ENCODE data around the gene SESTD1.

DNA sequence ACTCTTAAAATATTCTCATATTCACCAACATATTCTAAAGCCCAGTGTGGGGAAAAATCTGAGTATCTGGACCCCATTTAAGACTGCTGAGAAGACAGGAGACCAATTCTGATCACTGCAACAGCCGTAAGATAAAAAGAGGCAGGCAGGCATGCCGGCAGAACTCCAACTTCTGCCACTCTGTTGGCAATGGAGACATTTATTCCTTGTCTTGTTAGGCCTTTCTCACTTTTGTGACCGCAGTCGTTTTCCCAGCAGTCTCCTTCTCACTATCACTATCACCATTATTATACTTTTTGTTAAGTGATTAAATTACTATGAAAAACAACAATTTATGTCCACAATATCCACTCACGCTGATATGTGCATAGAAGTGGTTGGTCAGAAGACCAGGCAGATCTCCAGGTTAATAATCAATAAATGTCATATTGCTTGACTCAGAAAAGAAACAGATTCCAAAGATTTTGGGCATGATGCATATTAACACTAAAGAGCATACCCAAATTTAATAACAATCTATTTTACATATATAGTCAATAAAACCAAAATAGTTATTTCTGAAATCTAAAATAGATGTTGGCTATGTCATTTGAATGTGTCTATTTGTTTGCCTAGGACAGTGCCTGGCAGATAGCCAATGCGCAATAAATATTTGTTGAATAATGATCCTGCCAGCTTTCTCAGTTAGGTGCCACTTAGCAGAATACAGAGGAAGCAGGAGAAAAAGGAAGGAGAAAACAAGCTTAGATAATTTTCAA lies 38.2 kb downstream of the SESTD1 start:
- no peak for TF ChIP-seq CREB1 (CRISPR knock-in tag; IDR thresholded peaks at IDR 0.05; ENCODE audit: low read depth)
- TF ChIP-seq CTCF (conservative IDR thresholded peaks at IDR 0.05; ENCODE audit: low read depth in 2 of 2) = no peak
- TF ChIP-seq JUNB (IDR thresholded peaks at IDR 0.05; ENCODE audit: unreplicated experiment) = no peak
- no peak for TF ChIP-seq EZH2 (IDR thresholded peaks at IDR 0.05; ENCODE audit: low read depth, unreplicated experiment)
- TF ChIP-seq POLR2AphosphoS5 (IDR thresholded peaks at IDR 0.05; ENCODE audit: low read depth) = no peak
- TF ChIP-seq EZH2phosphoT487 (IDR thresholded peaks at IDR 0.05; ENCODE audit: unreplicated experiment) = no peak
- no peak for TF ChIP-seq REST (IDR thresholded peaks at IDR 0.05; ENCODE audit: unreplicated experiment)
- TF ChIP-seq ZNF331 (CRISPR knock-in tag; IDR thresholded peaks at IDR 0.05; ENCODE audit: low read depth) = no peak
- TF ChIP-seq, protein P1, sequence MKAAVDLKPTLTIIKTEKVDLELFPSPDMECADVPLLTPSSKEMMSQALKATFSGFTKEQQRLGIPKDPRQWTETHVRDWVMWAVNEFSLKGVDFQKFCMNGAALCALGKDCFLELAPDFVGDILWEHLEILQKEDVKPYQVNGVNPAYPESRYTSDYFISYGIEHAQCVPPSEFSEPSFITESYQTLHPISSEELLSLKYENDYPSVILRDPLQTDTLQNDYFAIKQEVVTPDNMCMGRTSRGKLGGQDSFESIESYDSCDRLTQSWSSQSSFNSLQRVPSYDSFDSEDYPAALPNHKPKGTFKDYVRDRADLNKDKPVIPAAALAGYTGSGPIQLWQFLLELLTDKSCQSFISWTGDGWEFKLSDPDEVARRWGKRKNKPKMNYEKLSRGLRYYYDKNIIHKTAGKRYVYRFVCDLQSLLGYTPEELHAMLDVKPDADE (IDR thresholded peaks at IDR 0.05) = no peak
